HepG2 (cell line): ENCODE data around the gene RAB24. TPM values are rescaled to one million over a fixed set of nuclear protein-coding genes. Genes with fewer than 3 reads are reported as not detected.

Source experiments
- AGO2 ChIP-seq: fragments of 200-400 bp; formaldehyde crosslinking; optimal IDR thresholded peaks from 2 replicates; pipeline ENCODE3; 2017; ENCODE audit warnings: mild to moderate bottlenecking, low read depth, low read length, moderate library complexity
- ELF3 ChIP-seq: IDR thresholded peaks from 2 replicates; pipeline ENCODE4 v1.6.1; 2016; ENCODE audit warnings: missing genetic modification reagents, missing compliant biosample characterization
- KDM6A ChIP-seq: IDR thresholded peaks from 2 replicates; pipeline ENCODE4 v1.6.1; 2016; ENCODE audit warnings: low read depth
- MIXL1 ChIP-seq: IDR thresholded peaks from 2 replicates; pipeline ENCODE4 v1.6.1; 2016
- NFE2L2 ChIP-seq: fragments of 150-350 bp; IDR thresholded peaks from 2 replicates; pipeline ENCODE4 v1.6.1; 2014; ENCODE audit warnings: low read length
- PHB2 ChIP-seq: fragments of 450-650 bp; IDR thresholded peaks from 2 replicates; pipeline ENCODE4 v1.6.1; 2018; ENCODE audit not compliant: partially characterized antibody
- RBAK ChIP-seq: sonication (generic); formaldehyde crosslinking; IDR thresholded peaks from 2 replicates; pipeline ENCODE4 v1.5.1; 2020; ENCODE audit warnings: mild to moderate bottlenecking, missing genetic modification reagents
- SAP130 ChIP-seq: IDR thresholded peaks from 2 replicates; pipeline ENCODE4 v1.6.1; 2016; ENCODE audit warnings: low read depth
- SIN3B ChIP-seq: fragments of 150-350 bp; IDR thresholded peaks from 2 replicates; pipeline ENCODE4 v1.6.1; 2014; ENCODE audit warnings: low read length
- SOX13 ChIP-seq, 3 experiments: fragments of 450-650 bp in 1 of 3; sonication (generic) in 1 of 3; formaldehyde crosslinking in 1 of 3; IDR thresholded peaks in 2 of 3; conservative IDR thresholded peaks in 1 of 3; 2 replicates each; pipeline versions ENCODE4 v1.5.0 to v1.6.1; 2016 to 2020; ENCODE audit warnings: antibody characterized with exemption in 1 of 3, mild to moderate bottlenecking in 1 of 3, missing compliant biosample characterization in 1 of 3, missing genetic modification reagents in 1 of 3, moderate library complexity in 1 of 3
- ZFP82 ChIP-seq: sonication (generic); formaldehyde crosslinking; IDR thresholded peaks from 2 replicates; pipeline ENCODE4 v1.5.1; 2020; ENCODE audit warnings: mild to moderate bottlenecking, missing genetic modification reagents, borderline replicate concordance
- ZNF230 ChIP-seq: sonication (generic); formaldehyde crosslinking; IDR thresholded peaks from 2 replicates; pipeline ENCODE4 v1.4.0; 2020; ENCODE audit warnings: mild to moderate bottlenecking, missing genetic modification reagents
- ZSCAN12 ChIP-seq: sonication (generic); formaldehyde crosslinking; IDR thresholded peaks from 2 replicates; pipeline ENCODE4 v1.9.0; 2021; ENCODE audit warnings: mild to moderate bottlenecking, missing genetic modification reagents
- polyA plus RNA-seq, 8 experiments: library from polyadenylated mRNA; depleted of rRNA in 3 of 8; stranded (reverse) in 7 of 8; unstranded in 1 of 8; fragments of >200 nt; fragmentation: Illumina TruSeq in 4 of 8; extraction: Trizol in 4 of 8; gene quantifications; 2 replicates each; pipeline versions ENCODE4 v1.2.1 to v1.2.3, GENCODE V29; 2011 to 2016; ENCODE audit warnings: low read depth in 4 of 8, missing spikeins in 1 of 8, mixed read lengths in 1 of 8; ENCODE audit not compliant: insufficient read depth in 1 of 8
- total RNA-seq, 5 experiments: library from RNA; depleted of rRNA; stranded (reverse); fragments of >200 nt; fragmentation: Illumina TruSeq; extraction: Trizol; gene quantifications; 2 replicates each; pipeline ENCODE4 v1.2.3, GENCODE V29; 2016; ENCODE audit warnings: low read depth in 1 of 5
- TF ChIP-seq, protein P1 (sequence below): sonication (generic); formaldehyde crosslinking; IDR thresholded peaks from 2 replicates; pipeline ENCODE4 v1.5.0; 2020; ENCODE audit warnings: mild to moderate bottlenecking, missing genetic modification reagents, moderate library complexity
- TF ChIP-seq, protein P2 (sequence below): sonication (generic); formaldehyde crosslinking; IDR thresholded peaks from 2 replicates; pipeline ENCODE4 v1.4.0; 2020; ENCODE audit warnings: mild to moderate bottlenecking, missing genetic modification reagents
- TF ChIP-seq, protein P3 (sequence below): sonication (generic); formaldehyde crosslinking; IDR thresholded peaks from 2 replicates; pipeline ENCODE4 v1.9.0; 2022; ENCODE audit warnings: missing genetic modification reagents, mild to moderate bottlenecking, borderline replicate concordance
- TF ChIP-seq, protein P4 (sequence below): sonication (generic); formaldehyde crosslinking; IDR thresholded peaks from 2 replicates; pipeline ENCODE4 v1.8.0; 2023; ENCODE audit warnings: mild to moderate bottlenecking, missing genetic modification reagents
- TF ChIP-seq, protein P5 (sequence below), 2 experiments: IDR thresholded peaks; 2 replicates each; pipeline ENCODE4 v1.6.1; 2011 to 2012; ENCODE audit warnings: low read length in 2 of 2, borderline replicate concordance in 1 of 2, low read depth in 1 of 2, mild to moderate bottlenecking in 1 of 2, moderate library complexity in 1 of 2

RAB24 gene
- total and polyA plus RNA-seq, 2 of the 13 experiments (the other 11 are each of a cell fraction or from before 2014, with no cell fraction given) = 22.9 to 63.7 TPM

DNA sequence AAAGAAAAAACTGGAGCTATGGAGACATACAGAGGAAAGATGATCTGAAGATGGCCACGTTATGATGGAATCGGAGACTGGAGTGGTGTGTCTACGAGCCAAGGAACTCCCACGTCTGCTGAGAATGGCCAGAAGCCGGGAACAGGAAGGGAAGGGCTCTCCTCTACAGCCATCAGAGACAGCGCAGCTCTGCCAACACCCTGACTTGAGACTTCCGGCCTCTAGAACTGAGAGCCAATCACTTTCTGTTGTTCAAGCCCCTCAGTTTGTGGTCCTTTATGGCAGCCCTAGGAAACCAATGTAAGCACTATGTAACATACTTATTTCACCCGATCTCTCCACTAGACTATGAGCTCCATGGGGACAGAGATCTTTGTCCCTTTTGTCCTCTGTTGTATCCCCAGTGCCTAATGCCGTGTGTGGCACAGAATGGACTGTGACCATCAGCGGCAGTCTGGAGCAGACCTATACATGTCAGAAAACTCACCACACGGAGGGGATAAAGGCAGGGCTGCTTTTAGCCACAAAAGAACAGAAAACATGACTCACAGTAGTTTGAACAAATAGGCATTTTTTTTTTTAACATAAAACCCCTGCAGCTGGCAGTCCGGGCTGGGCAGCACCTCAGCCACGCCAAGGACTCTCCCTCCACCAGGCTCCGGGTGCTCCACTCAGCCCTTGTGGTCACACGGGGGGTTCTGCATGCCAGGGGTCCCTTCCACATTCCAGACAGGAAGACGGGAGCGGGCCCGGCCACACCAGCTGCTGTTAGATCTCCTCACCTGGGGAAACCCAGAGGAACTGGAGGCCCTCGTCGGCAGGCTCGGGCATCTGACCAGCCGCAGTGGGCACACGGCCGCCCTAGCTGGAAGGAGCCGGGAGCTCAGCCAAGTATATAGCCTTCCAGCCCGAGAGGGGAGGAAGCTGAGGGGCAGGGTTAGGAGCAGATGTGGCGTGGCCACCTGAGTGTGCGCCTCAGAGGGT, 24.3 kb upstream of the RAB24 start (continued):
- TF ChIP-seq SOX13 (IDR thresholded peaks at IDR 0.05) (no peak), SOX13 (CRISPR knock-in tag; conservative IDR thresholded peaks at IDR 0.05 in 1 of 2, IDR thresholded peaks at IDR 0.05 in 1 of 2) (peak in 1 of 2 experiments; percentile 46; a peak in 1 of 4 replicates), ZSCAN12 (CRISPR knock-in tag) (no peak), ELF3 (peak; percentile 46; the same call in 1 of the 2 replicates), KDM6A (no peak), AGO2 (peak; percentile 30), SAP130 (CRISPR knock-in tag) (0 out of 2 replicates have a peak, but pooled peaks have one; percentile 39), MIXL1 (CRISPR knock-in tag) (no peak), ZNF230 (CRISPR knock-in tag) (no peak), PHB2 (no peak), NFE2L2 (no peak), RBAK (CRISPR knock-in tag) (no peak), SIN3B (no peak), ZFP82 (CRISPR knock-in tag) (no peak)
- TF ChIP-seq, protein P1, sequence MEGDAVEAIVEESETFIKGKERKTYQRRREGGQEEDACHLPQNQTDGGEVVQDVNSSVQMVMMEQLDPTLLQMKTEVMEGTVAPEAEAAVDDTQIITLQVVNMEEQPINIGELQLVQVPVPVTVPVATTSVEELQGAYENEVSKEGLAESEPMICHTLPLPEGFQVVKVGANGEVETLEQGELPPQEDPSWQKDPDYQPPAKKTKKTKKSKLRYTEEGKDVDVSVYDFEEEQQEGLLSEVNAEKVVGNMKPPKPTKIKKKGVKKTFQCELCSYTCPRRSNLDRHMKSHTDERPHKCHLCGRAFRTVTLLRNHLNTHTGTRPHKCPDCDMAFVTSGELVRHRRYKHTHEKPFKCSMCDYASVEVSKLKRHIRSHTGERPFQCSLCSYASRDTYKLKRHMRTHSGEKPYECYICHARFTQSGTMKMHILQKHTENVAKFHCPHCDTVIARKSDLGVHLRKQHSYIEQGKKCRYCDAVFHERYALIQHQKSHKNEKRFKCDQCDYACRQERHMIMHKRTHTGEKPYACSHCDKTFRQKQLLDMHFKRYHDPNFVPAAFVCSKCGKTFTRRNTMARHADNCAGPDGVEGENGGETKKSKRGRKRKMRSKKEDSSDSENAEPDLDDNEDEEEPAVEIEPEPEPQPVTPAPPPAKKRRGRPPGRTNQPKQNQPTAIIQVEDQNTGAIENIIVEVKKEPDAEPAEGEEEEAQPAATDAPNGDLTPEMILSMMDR (CRISPR knock-in tag) = peak; percentile 29; the same call in 1 of the 2 replicates
- TF ChIP-seq, protein P2, sequence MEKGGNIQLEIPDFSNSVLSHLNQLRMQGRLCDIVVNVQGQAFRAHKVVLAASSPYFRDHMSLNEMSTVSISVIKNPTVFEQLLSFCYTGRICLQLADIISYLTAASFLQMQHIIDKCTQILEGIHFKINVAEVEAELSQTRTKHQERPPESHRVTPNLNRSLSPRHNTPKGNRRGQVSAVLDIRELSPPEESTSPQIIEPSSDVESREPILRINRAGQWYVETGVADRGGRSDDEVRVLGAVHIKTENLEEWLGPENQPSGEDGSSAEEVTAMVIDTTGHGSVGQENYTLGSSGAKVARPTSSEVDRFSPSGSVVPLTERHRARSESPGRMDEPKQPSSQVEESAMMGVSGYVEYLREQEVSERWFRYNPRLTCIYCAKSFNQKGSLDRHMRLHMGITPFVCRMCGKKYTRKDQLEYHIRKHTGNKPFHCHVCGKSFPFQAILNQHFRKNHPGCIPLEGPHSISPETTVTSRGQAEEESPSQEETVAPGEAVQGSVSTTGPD (CRISPR knock-in tag) = peak; percentile 54; the same call in 1 of the 2 replicates
- TF ChIP-seq, protein P3, sequence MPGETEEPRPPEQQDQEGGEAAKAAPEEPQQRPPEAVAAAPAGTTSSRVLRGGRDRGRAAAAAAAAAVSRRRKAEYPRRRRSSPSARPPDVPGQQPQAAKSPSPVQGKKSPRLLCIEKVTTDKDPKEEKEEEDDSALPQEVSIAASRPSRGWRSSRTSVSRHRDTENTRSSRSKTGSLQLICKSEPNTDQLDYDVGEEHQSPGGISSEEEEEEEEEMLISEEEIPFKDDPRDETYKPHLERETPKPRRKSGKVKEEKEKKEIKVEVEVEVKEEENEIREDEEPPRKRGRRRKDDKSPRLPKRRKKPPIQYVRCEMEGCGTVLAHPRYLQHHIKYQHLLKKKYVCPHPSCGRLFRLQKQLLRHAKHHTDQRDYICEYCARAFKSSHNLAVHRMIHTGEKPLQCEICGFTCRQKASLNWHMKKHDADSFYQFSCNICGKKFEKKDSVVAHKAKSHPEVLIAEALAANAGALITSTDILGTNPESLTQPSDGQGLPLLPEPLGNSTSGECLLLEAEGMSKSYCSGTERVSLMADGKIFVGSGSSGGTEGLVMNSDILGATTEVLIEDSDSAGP (CRISPR knock-in tag) = peak; percentile 16; the same call in 1 of the 2 replicates
- TF ChIP-seq, protein P4, sequence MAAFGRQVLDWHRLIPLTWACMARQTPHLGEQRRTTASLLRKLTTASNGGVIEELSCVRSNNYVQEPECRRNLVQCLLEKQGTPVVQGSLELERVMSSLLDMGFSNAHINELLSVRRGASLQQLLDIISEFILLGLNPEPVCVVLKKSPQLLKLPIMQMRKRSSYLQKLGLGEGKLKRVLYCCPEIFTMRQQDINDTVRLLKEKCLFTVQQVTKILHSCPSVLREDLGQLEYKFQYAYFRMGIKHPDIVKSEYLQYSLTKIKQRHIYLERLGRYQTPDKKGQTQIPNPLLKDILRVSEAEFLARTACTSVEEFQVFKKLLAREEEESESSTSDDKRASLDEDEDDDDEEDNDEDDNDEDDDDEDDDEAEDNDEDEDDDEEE (CRISPR knock-in tag) = 0 out of 2 replicates have a peak, but pooled peaks have one; percentile 25
- TF ChIP-seq, protein P5, sequence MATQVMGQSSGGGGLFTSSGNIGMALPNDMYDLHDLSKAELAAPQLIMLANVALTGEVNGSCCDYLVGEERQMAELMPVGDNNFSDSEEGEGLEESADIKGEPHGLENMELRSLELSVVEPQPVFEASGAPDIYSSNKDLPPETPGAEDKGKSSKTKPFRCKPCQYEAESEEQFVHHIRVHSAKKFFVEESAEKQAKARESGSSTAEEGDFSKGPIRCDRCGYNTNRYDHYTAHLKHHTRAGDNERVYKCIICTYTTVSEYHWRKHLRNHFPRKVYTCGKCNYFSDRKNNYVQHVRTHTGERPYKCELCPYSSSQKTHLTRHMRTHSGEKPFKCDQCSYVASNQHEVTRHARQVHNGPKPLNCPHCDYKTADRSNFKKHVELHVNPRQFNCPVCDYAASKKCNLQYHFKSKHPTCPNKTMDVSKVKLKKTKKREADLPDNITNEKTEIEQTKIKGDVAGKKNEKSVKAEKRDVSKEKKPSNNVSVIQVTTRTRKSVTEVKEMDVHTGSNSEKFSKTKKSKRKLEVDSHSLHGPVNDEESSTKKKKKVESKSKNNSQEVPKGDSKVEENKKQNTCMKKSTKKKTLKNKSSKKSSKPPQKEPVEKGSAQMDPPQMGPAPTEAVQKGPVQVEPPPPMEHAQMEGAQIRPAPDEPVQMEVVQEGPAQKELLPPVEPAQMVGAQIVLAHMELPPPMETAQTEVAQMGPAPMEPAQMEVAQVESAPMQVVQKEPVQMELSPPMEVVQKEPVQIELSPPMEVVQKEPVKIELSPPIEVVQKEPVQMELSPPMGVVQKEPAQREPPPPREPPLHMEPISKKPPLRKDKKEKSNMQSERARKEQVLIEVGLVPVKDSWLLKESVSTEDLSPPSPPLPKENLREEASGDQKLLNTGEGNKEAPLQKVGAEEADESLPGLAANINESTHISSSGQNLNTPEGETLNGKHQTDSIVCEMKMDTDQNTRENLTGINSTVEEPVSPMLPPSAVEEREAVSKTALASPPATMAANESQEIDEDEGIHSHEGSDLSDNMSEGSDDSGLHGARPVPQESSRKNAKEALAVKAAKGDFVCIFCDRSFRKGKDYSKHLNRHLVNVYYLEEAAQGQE (IDR thresholded peaks at IDR 0.05; ENCODE audit: borderline replicate concordance in 1 of 2, low read depth in 1 of 2, low read length in 2 of 2) = no peak
